ENCODE data around the gene SERP1.

DNA sequence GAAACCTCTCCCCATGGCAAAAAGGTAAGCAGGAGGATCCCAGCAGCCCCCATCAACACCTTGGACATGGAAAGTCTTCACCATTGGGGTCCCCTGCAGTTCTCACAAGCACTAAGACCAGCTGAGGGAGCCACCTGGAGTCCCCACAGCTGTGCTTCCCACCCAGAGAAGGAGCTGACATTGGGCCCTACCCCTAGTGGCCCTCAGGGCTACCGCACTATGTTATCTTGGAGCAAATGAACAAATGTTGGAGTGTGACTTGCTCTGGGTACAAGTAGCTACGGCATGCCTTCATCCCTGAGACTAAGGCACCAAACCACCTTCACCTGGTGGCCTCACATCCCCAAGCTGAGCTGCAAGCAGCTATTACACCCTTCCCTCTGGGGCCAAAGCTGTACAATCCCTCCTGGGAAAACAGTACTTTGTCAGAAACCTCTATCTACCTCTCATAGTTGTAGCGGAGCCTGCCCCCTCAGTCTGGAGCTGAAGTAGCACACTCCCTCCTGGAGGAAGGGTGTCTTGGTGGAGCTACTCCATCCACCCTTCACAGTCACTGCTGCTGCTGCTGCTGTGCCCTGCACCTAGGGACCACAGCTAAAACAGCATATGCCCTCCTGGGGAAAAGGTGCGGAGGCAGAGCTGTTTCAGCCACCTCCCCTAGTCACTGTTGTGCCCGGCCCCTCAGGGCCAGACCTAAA lies 42.7 kb downstream of the SERP1 start:
- no peak for TF ChIP-seq POLR2A (IDR thresholded peaks at IDR 0.05; ENCODE audit: low read depth, low read length)
- TF ChIP-seq POLR2AphosphoS5 (IDR thresholded peaks at IDR 0.05; ENCODE audit: low read depth, low read length): no peak
- no peak for TF ChIP-seq TAF1 (IDR thresholded peaks at IDR 0.05; ENCODE audit: low read depth, low read length)
- no peak for TF ChIP-seq PAX5 (IDR thresholded peaks at IDR 0.05; ENCODE audit: insufficient read depth, low read length, severe bottlenecking)
- no peak for TF ChIP-seq POU2F2 (IDR thresholded peaks at IDR 0.05; ENCODE audit: low read depth, low read length)
